Heart left ventricle (tissue), 16 donors: ENCODE data around the gene CARMIL3. TPM values are rescaled to one million over a fixed set of nuclear protein-coding genes. Genes with fewer than 3 reads are reported as not detected.

Experiments
- ATAC-seq, 4 donors: fragments of 200-7000 bp; cut with Tn5 transposase; one replicate each; pipeline ENCODE4 v1.9.1; 2020 to 2022; ENCODE audit warnings: moderate library complexity in 4 of 4, mild to moderate bottlenecking in 3 of 4, moderate number of reproducible peaks in 1 of 4
- DNase-seq, 5 donors: peaks; one replicate each; pipeline ENCODE4 v3.0.0-alpha.2; 2020
- H3K27ac ChIP-seq, 12 donors: fragments of 200-600 bp; sonication (generic) in 4 of 12; one replicate each; pipeline versions ENCODE4 v1.5.0 to v1.8.0; 2016 to 2022; ENCODE audit warnings: mild to moderate bottlenecking in 2 of 12
- H3K27me3 ChIP-seq, 9 donors: fragments of 200-600 bp; sonication (generic) in 2 of 9; one replicate each; pipeline versions ENCODE4 v1.5.1 to v1.8.0; 2016 to 2022; ENCODE audit warnings: mild to moderate bottlenecking in 3 of 9
- H3K36me3 ChIP-seq, 9 donors: fragments of 200-600 bp; sonication (generic) in 2 of 9; one replicate each; pipeline versions ENCODE4 v1.5.0 to v1.8.0; 2018 to 2022; ENCODE audit warnings: mild to moderate bottlenecking in 2 of 9
- H3K4me1 ChIP-seq, 12 donors: fragments of 200-600 bp; sonication (generic) in 4 of 12; one replicate each; pipeline versions ENCODE4 v1.5.0 to v1.8.0; 2016 to 2022; ENCODE audit warnings: mild to moderate bottlenecking in 3 of 12
- H3K4me3 ChIP-seq, 12 donors: fragments of 200-600 bp; sonication (generic) in 4 of 12; one replicate each; pipeline versions ENCODE4 v1.5.0 to v1.8.0; 2017 to 2022; ENCODE audit warnings: mild to moderate bottlenecking in 9 of 12, moderate library complexity in 4 of 12
- H3K9me3 ChIP-seq, 12 donors: fragments of 200-600 bp; sonication (generic) in 4 of 12; one replicate each; pipeline versions ENCODE4 v1.5.0 to v1.8.0; 2016 to 2022; ENCODE audit warnings: mild to moderate bottlenecking in 1 of 12
- CTCF ChIP-seq, 12 donors: fragments of 200-600 bp; sonication (generic) in 4 of 12; IDR thresholded peaks; one replicate each; pipeline versions ENCODE4 v1.5.0 to v1.8.0; 2018 to 2022; ENCODE audit warnings: antibody characterized with exemption in 12 of 12, mild to moderate bottlenecking in 5 of 12
- POLR2A ChIP-seq, 2 donors: fragments of 450-650 bp; IDR thresholded peaks; one replicate each; pipeline ENCODE4 v1.6.1; 2017; ENCODE audit warnings: antibody characterized with exemption in 2 of 2, mild to moderate bottlenecking in 2 of 2, moderate library complexity in 2 of 2
- WGBS, 4 donors: extraction: QIAGEN DNeasy Blood & Tissue Kit in 2 of 4; methylation state at CpG; one replicate each; pipeline versions ENCODE4 v1.1.5 to v1.1.7; 2013 to 2018; 5-methylcytosine and 5-hydroxymethylcytosine counted together
- intact Hi-C, 10 donors: fragments of 100-400 bp; cut with DNase I; formaldehyde crosslinking; loops; one replicate each; pipeline versions ENCODE4 v1.11.1 to v1.14.2; 2022
- polyA plus RNA-seq, 2 donors: library from polyadenylated mRNA; stranded (reverse); fragments of 200-250 nt; gene quantifications; one replicate each; pipeline ENCODE4 v1.2.3, GENCODE V29; 2013
- total RNA-seq, 9 donors: library from RNA; depleted of rRNA in 2 of 9; stranded (reverse); fragments of >200 nt in 2 of 9; fragmentation: NEBNext Ultra II Directional in 3 of 9; extraction: Animal tissue kit (Norgen Biotek cat#: 25700) in 3 of 9; gene quantifications; one replicate each; pipeline versions ENCODE4 v1.1.0 to v1.2.4, GENCODE V29; 2016 to 2023
- donor health status: ischemic (EF 13 %, LVEDD 7.1; RV severe dilation, severe dysfunction).
- donor health status: healthy with polysubstance abuse.
- donor health status: DM: no; HTN: yes; CAD: no.
- donor health status: DM: no; HTN: no; CAD: no.
- donor health status: ischemic (EF 25% LVEDD 6.9; RV normal size, moderate dysfunction).
- donor health status: ischemic (EF 25% LVEDD 5.7; RV mildly dilated, moderate dysfunction).
- donor health status: healthy.
- donor health status: DM: yes; HTN: yes; CAD: no.
- donor health status: ischemic (EF 35%, LVEDD 5.7; RV mildly dilated, moderate dysfunction).
- donor health status: nonischemic (EF 11% LVEDD 7.7; RV severe dilation, severe dysfunction).
- donor health status: DM: yes; HTN: yes; CAD: no.
- donor health status: PGD.
- donor health status: ischemic (EF 29% LVEDD 5.4; RV normal size, mild dysfunction).
- donor health status: nonischemic (EF 23%, LVEDD 6.1; RV moderate dilation, normal function).

The CARMIL3 gene
- total and polyA plus RNA-seq, 11 donors, result 0.05 to 0.38 (median 0.15) TPM; not detected in 3

- 76 to 88% (median 85%) methylated on average over 3 to 10 of the region's 10 CpGs for WGBS, 4 donors
- ATAC-seq, result no peak
- TF ChIP-seq POLR2A (IDR thresholded peaks at IDR 0.05) (no peak), CTCF (IDR thresholded peaks at IDR 0.05) (no peak)
- DNase-seq, result peak in 1 of 5 donors; percentile 15
- Histone ChIP-seq H3K36me3 (no peaks in the 10 kb centered on the region), H3K4me3 (no peak overlapping the region), H3K27me3 (peaks cover 0 to 25% (median 5%) of the 10 kb centered on the region in 9 donors), H3K4me1 (peaks cover 0 to 6% (median 0%) of the 10 kb centered on the region in 12 donors), H3K27ac (no peak overlapping the region), H3K9me3 (no peaks in the 10 kb centered on the region)
- intact Hi-C loops, result loop anchor here in 1 of 10 donors (10.0 kb wide), 1 partner anchor 86 kb away; no protein-coding TSS in a partner anchor
Measured at GRCh38 chr14:24068711-24069410, 17.1 kb downstream of the CARMIL3 start.

DNA sequence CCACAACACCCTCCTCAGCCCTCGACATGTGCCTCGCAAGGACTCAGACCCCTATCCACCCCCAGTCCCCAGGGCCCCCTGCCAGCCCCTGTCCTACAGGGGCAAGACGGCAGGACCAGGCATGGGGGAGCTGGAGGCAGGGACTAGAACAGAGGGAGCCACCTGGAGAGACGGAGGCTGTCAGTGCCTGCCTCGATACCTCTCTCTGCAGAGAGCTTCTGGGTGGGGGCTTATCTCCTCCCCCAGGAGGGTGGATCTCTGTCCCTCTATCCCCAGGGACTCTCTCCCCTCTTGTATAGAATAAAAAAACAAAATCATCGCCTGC is 17.6 kb downstream of the CARMIL3 start:
- WGBS, 4 donors, result 67 to 74% (median 69%) methylated on average over 5 to 6 of the region's 6 CpGs
- Histone ChIP-seq H3K9me3 (no peaks in the 10 kb centered on the region), H3K36me3 (no peaks in the 10 kb centered on the region), H3K4me3 (no peak overlapping the region), H3K27me3 (peaks cover 0 to 30% (median 5%) of the 10 kb centered on the region in 9 donors), H3K4me1 (peaks cover 0 to 6% (median 0%) of the 10 kb centered on the region in 12 donors), H3K27ac (no peak overlapping the region)
- intact Hi-C loops, result loop anchor here in 1 of 10 donors (10.0 kb wide), 1 partner anchor 85 kb away; no protein-coding TSS in a partner anchor
- ATAC-seq (no peak), DNase-seq (peak in 1 of 5 donors; percentile 12)
- no peak for TF ChIP-seq CTCF (IDR thresholded peaks at IDR 0.05)
- TF ChIP-seq POLR2A (IDR thresholded peaks at IDR 0.05), result no peak

DNA sequence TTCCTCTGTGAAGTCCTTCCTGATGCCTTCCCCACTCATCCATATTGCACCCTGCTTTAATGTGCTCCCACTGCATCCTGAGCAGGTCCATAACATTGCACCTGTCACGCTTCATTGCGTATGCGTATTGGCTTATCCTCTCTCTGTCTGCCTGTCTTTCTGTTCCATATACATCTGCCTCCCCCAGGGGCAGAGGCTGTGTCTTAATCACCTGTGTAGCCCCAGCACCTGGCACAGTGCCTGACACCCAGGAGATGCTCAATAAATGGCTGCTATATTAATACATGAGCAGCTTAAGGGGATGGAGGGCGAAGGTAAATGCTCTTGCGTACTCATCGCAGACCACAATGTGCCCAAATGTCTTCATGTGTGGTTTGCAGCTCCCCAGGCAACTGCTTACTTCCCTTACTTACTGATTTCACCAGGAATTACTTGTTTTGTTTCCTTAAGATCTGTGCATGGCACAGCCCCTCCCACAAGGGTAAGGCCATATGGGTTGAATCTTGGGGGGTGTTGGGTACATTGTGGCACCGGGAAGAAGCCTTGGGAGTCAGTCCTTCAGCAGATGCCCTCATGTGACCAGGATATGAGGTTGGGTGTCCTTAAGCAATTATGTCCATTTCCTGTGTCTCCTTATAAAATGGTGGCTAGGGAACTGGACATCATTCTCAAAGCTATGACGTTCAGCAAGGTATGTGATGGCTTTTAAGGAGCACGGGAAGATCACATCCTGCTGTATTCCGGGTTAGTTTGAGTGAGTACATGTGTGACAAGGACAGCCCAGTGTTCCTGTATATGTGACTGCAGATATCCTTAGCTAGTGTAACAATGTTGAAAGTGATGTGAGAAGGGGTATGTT is 18.7 kb downstream of the CARMIL3 start:
- intact Hi-C loops, result no loop called here
- H3K36me3 ChIP-seq, result no peaks in the 10 kb centered on the region
- ATAC-seq, result no peak
- TF ChIP-seq POLR2A (IDR thresholded peaks at IDR 0.05) (no peak), CTCF (IDR thresholded peaks at IDR 0.05) (no peak)
- H3K4me3 ChIP-seq, result no peak overlapping the region
- H3K27me3 ChIP-seq, result peaks cover 0 to 31% (median 5%) of the 10 kb centered on the region in 9 donors
- DNase-seq, result peak in 1 of 5 donors; percentile 4
- H3K9me3 ChIP-seq, result no peaks in the 10 kb centered on the region
- H3K4me1 ChIP-seq, result peaks cover 0 to 6% (median 0%) of the 10 kb centered on the region in 12 donors
- 78 to 86% (median 82%) methylated on average over 10 of the region's 10 CpGs for WGBS, 4 donors
- no peak overlapping the region for H3K27ac ChIP-seq

DNA sequence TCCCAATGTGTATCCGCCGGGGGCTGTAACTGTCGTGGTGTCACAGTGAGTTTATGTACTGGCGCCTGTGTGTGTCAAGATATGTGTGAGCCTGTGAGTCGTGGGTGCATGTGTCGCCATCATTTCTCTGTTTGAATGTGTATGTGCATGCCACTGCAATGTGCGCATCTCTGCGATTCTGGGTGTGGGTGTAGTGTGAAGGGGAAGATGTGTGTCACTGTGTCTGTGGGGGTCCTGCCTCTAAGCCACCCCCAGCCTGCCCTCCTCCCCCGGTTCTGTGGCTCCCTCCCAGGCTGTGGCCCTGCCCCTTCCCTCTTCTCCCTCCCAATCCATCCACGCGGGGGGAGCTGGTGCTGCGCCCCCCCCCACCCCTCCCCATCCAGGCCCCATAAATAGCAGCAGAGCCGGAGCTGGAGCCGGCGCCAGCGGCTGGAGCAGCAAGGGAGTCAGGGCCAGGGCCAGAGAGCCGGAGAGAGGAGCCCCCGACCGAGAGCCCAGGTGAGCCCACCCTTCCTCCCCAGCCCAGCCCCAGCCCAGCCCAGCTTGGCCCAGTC is 19.4 kb downstream of the CARMIL3 start, which contains the start of gene CPNE6:
Gene CPNE6, plus strand, starts transcription at position 419 of the 554 bp plus-strand sequence. CDS start 1,375 bp downstream, outside the sequence.
- no peak for ATAC-seq
- Histone ChIP-seq H3K4me1 (peaks cover 0 to 6% (median 0%) of the 10 kb centered on the region in 12 donors), H3K27me3 (peaks cover 0 to 31% (median 5%) of the 10 kb centered on the region in 9 donors), H3K27ac (no peak within 1 kb of the TSS), H3K4me3 (no peak within 1 kb of the TSS), H3K36me3 (no peaks in the 10 kb centered on the region), H3K9me3 (no peaks in the 10 kb centered on the region)
- no peak for TF ChIP-seq CTCF (IDR thresholded peaks at IDR 0.05)
- intact Hi-C loops, result no loop called here
- DNase-seq, result no peak
- 40 to 53% (median 50%) methylated on average over 15 to 19 of the region's 19 CpGs for WGBS, 4 donors
